ENCODE measurements around the gene OR5W2. TPM values are rescaled to one million over a fixed set of nuclear protein-coding genes. Genes with fewer than 3 reads are reported as not detected.
"Not testable (repeated sequence)": the region's sequence is repeated elsewhere in the genome, so short reads cannot be mapped to it uniquely, and the experiment has no call there.

Gene OR5W2
- total RNA-seq, 4 donors from 2014 or later = not detected

DNA sequence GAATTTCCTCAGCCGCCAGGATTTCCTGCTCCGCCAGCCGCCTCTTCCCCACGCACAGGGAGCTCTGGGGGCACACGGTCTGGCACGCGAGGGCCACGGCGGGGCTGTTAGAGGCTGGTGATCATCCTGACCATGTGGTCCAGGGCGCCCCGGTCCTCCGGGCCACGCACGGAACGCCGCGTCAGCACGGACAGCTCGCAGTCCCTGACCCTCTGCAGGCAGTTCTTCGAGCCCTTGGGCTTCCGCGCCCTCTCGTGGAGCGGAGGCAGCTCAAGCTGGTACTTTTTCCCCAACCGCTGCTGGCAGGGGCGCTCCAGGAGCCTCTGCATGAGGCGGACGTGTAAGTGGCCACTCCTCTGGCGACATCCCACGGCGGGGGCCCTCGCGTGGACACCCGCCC lies 41.2 kb downstream of the OR5W2 start:
- H3K4me1 ChIP-seq; H3K27ac ChIP-seq; in situ Hi-C loops (cut with MboI; ENCODE audit: low pct_ligation_motif_present in 1 of 4, low pct_unique_long_range_greater_than_20kb in 1 of 4, low sequenced_read_pairs in 3 of 4); H3K9me3 ChIP-seq; DNase-seq; H3K36me3 ChIP-seq; H3K27me3 ChIP-seq; intact Hi-C loops (cut with DNase I; ENCODE audit: low total_unique reads): not testable (repeated sequence)
- H3K4me3 ChIP-seq = peak overlapping the region in 3 of 4 donors; percentile 23 to 37 (median 26)
- 73% methylated on average over 12 of the region's 34 CpGs; no CpG with 5 or more reads in 1 of the 2 donors for WGBS, 2 donors (ENCODE audit: low coverage in 1 of 2)

DNA sequence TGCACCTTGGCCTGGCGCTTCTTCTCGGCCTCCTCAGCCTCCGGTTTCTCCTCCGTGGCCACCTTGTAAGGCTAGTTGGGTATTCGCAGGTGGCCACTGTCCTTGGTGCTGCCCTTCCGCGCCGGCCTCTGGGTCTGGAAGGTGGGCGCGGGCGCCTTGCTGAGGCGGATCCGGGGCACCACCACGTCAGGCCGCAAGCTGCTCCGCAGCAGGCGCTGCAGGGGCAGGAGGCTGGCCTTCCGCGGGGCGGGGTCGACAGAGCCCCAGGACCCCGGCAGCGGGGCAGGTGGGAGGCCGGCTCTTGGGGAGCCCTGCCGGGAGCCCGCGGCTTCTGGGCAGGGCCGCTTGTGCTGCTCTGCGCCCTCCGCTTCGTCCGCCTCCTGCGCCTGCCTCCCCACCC lies 41.7 kb downstream of the OR5W2 start:
- 80% methylated on average over 21 of the region's 33 CpGs; no CpG with 5 or more reads in 1 of the 2 donors for WGBS, 2 donors (ENCODE audit: low coverage in 1 of 2)
- H3K4me3 ChIP-seq = peak overlapping the region in 3 of 4 donors; percentile 23 to 37 (median 26)

DNA sequence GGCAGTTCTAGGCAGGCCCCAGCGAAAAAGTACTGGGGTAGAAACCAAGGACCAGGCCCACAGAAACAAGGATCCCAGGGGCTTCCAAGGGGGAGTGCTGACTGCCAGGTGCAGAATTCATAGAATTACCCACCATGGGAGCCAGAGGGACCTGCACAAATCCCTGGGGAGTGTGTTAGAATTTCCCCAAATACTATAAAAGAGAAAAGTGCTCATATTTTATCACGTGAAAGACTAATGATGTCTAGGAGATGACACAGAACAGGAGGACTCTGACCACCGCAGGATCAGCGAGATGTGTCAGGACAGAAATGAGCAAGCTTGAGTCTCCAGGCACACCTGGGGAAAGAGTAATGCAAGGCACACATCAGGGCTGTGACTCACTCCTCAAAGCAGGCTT lies 47.0 kb downstream of the OR5W2 start:
- H3K36me3 ChIP-seq; H3K9me3 ChIP-seq; intact Hi-C loops (cut with DNase I; ENCODE audit: low total_unique reads); in situ Hi-C loops (cut with MboI; ENCODE audit: low pct_ligation_motif_present in 1 of 4, low pct_unique_long_range_greater_than_20kb in 1 of 4, low sequenced_read_pairs in 3 of 4); H3K27me3 ChIP-seq; H3K4me1 ChIP-seq; H3K27ac ChIP-seq; H3K4me3 ChIP-seq; DNase-seq: not testable (repeated sequence)
- 33 to 72% methylated on average over 1 to 4 of the region's 4 CpGs for whole genome bisulfite sequencing, 2 donors (ENCODE audit: low coverage in 1 of 2)

More for the DNA sequence above, 41.7 kb downstream of the OR5W2 start:
- H3K4me1 ChIP-seq; intact Hi-C loops (cut with DNase I; ENCODE audit: low total_unique reads); H3K27ac ChIP-seq; H3K36me3 ChIP-seq; H3K9me3 ChIP-seq; in situ Hi-C loops (cut with MboI; ENCODE audit: low pct_ligation_motif_present in 1 of 4, low pct_unique_long_range_greater_than_20kb in 1 of 4, low sequenced_read_pairs in 3 of 4); H3K27me3 ChIP-seq; DNase-seq: not testable (repeated sequence)

Small RNA genes within 50 kb of the gene (small RNA-seq; reads per million reads assigned to genes)
- 0 reads per million in 4 donors for gene AC036111.3

Other genes with a start within 250 kb of the OR5W2 start
- not detected for gene OR5D13, start 141.1 kb downstream of the OR5W2 start, total RNA-seq
- not detected for gene OR5D14, start 119.0 kb downstream of the OR5W2 start, total RNA-seq
- gene OR5L1, start 103.2 kb downstream of the OR5W2 start, total RNA-seq = not detected
- gene OR5D18, start 95.0 kb downstream of the OR5W2 start, total RNA-seq = not detected
- not detected for gene OR5L2, start 87.4 kb downstream of the OR5W2 start, total RNA-seq
- not detected for gene OR5D16, start 75.8 kb downstream of the OR5W2 start, total RNA-seq
- gene TRIM51, start 31.3 kb downstream of the OR5W2 start, total RNA-seq = not detected
- not detected for gene OR5I1, start 21.8 kb upstream of the OR5W2 start, total RNA-seq
- gene OR10AG1, start 55.4 kb upstream of the OR5W2 start, total RNA-seq = not detected
- gene OR5F1, start 80.0 kb upstream of the OR5W2 start, total RNA-seq = not detected
- gene OR5AS1, start 113.1 kb upstream of the OR5W2 start, total RNA-seq = not detected
- not detected for gene OR8I2, start 178.7 kb upstream of the OR5W2 start, total RNA-seq
- not detected for gene OR8H2, start 189.1 kb upstream of the OR5W2 start, total RNA-seq
- gene OR8H3, start 207.8 kb upstream of the OR5W2 start, total RNA-seq = not detected
- gene OR8J3, start 225.6 kb upstream of the OR5W2 start, total RNA-seq = not detected
- gene OR8K5, start 245.7 kb upstream of the OR5W2 start, total RNA-seq = not detected